PFSK-1 (cell line): ENCODE measurements around the gene WNT6.

Experiments used
- POLR2AphosphoS5 ChIP-seq: IDR thresholded peaks from 2 replicates; pipeline ENCODE4 v1.6.1; 2012; ENCODE audit warnings: low read depth, mild to moderate bottlenecking, control low read depth, low read length, moderate library complexity
- SIN3A ChIP-seq: IDR thresholded peaks from 2 replicates; pipeline ENCODE4 v1.6.1; 2012; ENCODE audit warnings: mild to moderate bottlenecking, low read length, moderate library complexity, borderline replicate concordance; ENCODE audit not compliant: insufficient read depth
- TAF1 ChIP-seq: IDR thresholded peaks from 2 replicates; pipeline ENCODE4 v1.6.1; 2012; ENCODE audit warnings: low read length, control low read depth, borderline replicate concordance; ENCODE audit not compliant: insufficient read depth
- TF ChIP-seq, protein P1 (sequence below), 2 experiments: IDR thresholded peaks; 2 replicates each; pipeline versions ENCODE4 v1.6.1 to v1.8.0; 2011 to 2012; ENCODE audit warnings: low read depth in 2 of 2, low read length in 2 of 2, control low read depth in 1 of 2, inconsistent platforms in 1 of 2, mild to moderate bottlenecking in 1 of 2, moderate library complexity in 1 of 2; ENCODE audit not compliant: insufficient read depth in 1 of 2

DNA sequence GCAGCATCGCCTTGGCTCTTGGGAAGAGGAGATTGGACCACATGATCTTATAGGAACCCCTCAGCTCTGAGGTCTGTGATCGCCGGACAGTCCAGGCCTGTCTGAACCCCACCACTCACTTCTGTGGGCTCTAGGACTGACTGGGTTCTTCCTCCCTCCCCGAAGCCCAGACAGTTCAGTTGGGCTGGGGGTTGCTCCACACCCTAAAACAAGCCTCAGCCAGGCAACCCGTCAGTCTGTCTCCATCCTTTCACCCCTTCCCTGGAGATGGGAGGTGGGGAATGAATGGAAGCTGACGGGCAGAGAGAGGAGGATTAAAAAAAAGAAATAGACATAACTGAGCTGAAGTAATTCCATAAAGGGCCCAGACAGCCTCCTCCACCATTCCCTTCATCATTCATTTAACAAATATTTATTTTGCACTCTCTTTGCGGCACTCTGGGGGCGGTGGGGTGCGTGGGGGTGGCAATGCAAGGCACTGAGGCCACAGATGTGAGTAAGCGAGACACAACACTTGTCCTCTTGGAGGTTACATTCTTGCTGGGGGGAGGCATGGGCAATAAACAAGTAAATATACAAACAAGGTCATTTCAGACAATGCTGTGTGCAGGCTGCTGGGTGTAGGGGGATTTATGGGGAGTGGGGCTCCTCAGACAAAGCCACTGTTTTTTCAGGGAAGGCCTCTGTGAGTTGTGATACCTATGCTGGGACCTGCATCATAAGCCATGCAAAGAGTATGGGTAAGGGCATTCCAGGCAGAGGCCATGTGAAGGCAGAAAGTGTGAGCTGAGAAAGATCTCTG, 33.9 kb downstream of the WNT6 start:
- TF ChIP-seq POLR2AphosphoS5 (no peak), SIN3A (no peak), TAF1 (no peak)
- TF ChIP-seq, protein P1, sequence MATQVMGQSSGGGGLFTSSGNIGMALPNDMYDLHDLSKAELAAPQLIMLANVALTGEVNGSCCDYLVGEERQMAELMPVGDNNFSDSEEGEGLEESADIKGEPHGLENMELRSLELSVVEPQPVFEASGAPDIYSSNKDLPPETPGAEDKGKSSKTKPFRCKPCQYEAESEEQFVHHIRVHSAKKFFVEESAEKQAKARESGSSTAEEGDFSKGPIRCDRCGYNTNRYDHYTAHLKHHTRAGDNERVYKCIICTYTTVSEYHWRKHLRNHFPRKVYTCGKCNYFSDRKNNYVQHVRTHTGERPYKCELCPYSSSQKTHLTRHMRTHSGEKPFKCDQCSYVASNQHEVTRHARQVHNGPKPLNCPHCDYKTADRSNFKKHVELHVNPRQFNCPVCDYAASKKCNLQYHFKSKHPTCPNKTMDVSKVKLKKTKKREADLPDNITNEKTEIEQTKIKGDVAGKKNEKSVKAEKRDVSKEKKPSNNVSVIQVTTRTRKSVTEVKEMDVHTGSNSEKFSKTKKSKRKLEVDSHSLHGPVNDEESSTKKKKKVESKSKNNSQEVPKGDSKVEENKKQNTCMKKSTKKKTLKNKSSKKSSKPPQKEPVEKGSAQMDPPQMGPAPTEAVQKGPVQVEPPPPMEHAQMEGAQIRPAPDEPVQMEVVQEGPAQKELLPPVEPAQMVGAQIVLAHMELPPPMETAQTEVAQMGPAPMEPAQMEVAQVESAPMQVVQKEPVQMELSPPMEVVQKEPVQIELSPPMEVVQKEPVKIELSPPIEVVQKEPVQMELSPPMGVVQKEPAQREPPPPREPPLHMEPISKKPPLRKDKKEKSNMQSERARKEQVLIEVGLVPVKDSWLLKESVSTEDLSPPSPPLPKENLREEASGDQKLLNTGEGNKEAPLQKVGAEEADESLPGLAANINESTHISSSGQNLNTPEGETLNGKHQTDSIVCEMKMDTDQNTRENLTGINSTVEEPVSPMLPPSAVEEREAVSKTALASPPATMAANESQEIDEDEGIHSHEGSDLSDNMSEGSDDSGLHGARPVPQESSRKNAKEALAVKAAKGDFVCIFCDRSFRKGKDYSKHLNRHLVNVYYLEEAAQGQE (IDR thresholded peaks at IDR 0.05; ENCODE audit: insufficient read depth in 1 of 2, low read depth in 2 of 2, low read length in 2 of 2): no peak
